ENCODE results near the gene WDR74.

Gene WDR74

GRCh38 chr11:62817129-62817528, 22.3 kb downstream of the WDR74 start:
- ATAC-seq (replicated peaks; ENCODE audit: extremely low read depth, poor library complexity, severe bottlenecking) = no peak
- no peak overlapping the region for H3K4me3 Mint-ChIP-seq
- H3K27ac Mint-ChIP-seq (ENCODE audit: low read depth) = no peak overlapping the region
- no peak for DNase-seq (ENCODE audit: low spot score in 2 of 2)
- no peaks in the 10 kb centered on the region for H3K4me1 Mint-ChIP-seq
- H3K36me3 Mint-ChIP-seq (ENCODE audit: insufficient read depth) = peaks cover 56% of the 10 kb centered on the region
- no peaks in the 10 kb centered on the region for H3K9me3 Mint-ChIP-seq
- no peaks in the 10 kb centered on the region for H3K27me3 Mint-ChIP-seq

- Mint-ChIP-seq H3K27me3 (no peaks in the 10 kb centered on the region), H3K4me1 (no peaks in the 10 kb centered on the region), H3K27ac (ENCODE audit: low read depth) (no peak overlapping the region), H3K4me3 (no peak overlapping the region), H3K36me3 (ENCODE audit: insufficient read depth) (peaks cover 52% of the 10 kb centered on the region), H3K9me3 (no peaks in the 10 kb centered on the region)
- ATAC-seq (replicated peaks; ENCODE audit: extremely low read depth, poor library complexity, severe bottlenecking) (no peak), DNase-seq (ENCODE audit: low spot score in 2 of 2) (no peak)
These were observed 22.8 kb downstream of the WDR74 start for GRCh38 chr11:62816557-62816956.

- DNase-seq (ENCODE audit: low spot score in 2 of 2) (no peak), ATAC-seq (replicated peaks; ENCODE audit: extremely low read depth, poor library complexity, severe bottlenecking) (no peak)
- no peaks in the 10 kb centered on the region for H3K9me3 Mint-ChIP-seq
- peaks cover 24% of the 10 kb centered on the region for H3K36me3 Mint-ChIP-seq (ENCODE audit: insufficient read depth)
- H3K4me1 Mint-ChIP-seq = peaks cover 5% of the 10 kb centered on the region
- H3K27me3 Mint-ChIP-seq = no peaks in the 10 kb centered on the region
- no peak overlapping the region for H3K27ac Mint-ChIP-seq (ENCODE audit: low read depth)
- no peak overlapping the region for H3K4me3 Mint-ChIP-seq
These were observed 27.7 kb downstream of the WDR74 start for GRCh38 chr11:62811659-62812058.

GRCh38 chr11:62810748-62811147, 28.6 kb downstream of the WDR74 start:
- H3K4me1 Mint-ChIP-seq = peaks cover 5% of the 10 kb centered on the region
- H3K27ac Mint-ChIP-seq (ENCODE audit: low read depth) = no peak overlapping the region
- no peak for DNase-seq (ENCODE audit: low spot score in 2 of 2)
- H3K36me3 Mint-ChIP-seq (ENCODE audit: insufficient read depth) = peaks cover 19% of the 10 kb centered on the region
- no peak overlapping the region for H3K4me3 Mint-ChIP-seq
- no peaks in the 10 kb centered on the region for H3K9me3 Mint-ChIP-seq
- no peak for ATAC-seq (replicated peaks; ENCODE audit: extremely low read depth, poor library complexity, severe bottlenecking)
- H3K27me3 Mint-ChIP-seq = no peaks in the 10 kb centered on the region

- no peaks in the 10 kb centered on the region for H3K27me3 Mint-ChIP-seq
- peaks cover 36% of the 10 kb centered on the region for H3K36me3 Mint-ChIP-seq (ENCODE audit: insufficient read depth)
- no peak overlapping the region for H3K27ac Mint-ChIP-seq (ENCODE audit: low read depth)
- ATAC-seq (replicated peaks; ENCODE audit: extremely low read depth, poor library complexity, severe bottlenecking) (no peak), DNase-seq (ENCODE audit: low spot score in 2 of 2) (no peak)
- no peaks in the 10 kb centered on the region for H3K9me3 Mint-ChIP-seq
- H3K4me3 Mint-ChIP-seq = peak overlapping the region; percentile 94
- H3K4me1 Mint-ChIP-seq = peaks cover 24% of the 10 kb centered on the region
These were observed 32.7 kb downstream of the WDR74 start for GRCh38 chr11:62806611-62807121.

GRCh38 chr11:62805961-62806441, 33.4 kb downstream of the WDR74 start:
- no peak for DNase-seq (ENCODE audit: low spot score in 2 of 2)
- Mint-ChIP-seq H3K27me3 (no peaks in the 10 kb centered on the region), H3K9me3 (no peaks in the 10 kb centered on the region), H3K4me3 (peak overlapping the region; percentile 94), H3K4me1 (peaks cover 22% of the 10 kb centered on the region), H3K27ac (ENCODE audit: low read depth) (peak overlapping the region; percentile 93), H3K36me3 (ENCODE audit: insufficient read depth) (peaks cover 42% of the 10 kb centered on the region)
- peak; percentile 21 for ATAC-seq (replicated peaks; ENCODE audit: extremely low read depth, poor library complexity, severe bottlenecking)

GRCh38 chr11:62805076-62805892, 34.1 kb downstream of the WDR74 start, which contains the start of gene NXF1:
Gene NXF1, minus strand, starts transcription at chr11:62805440. Its CDS starts 84 bp downstream, at chr11:62805356.
- DNase-seq (ENCODE audit: low spot score in 2 of 2) (peak; percentile 95 to 97), ATAC-seq (replicated peaks; ENCODE audit: extremely low read depth, poor library complexity, severe bottlenecking) (peak; percentile 86)
- H3K4me1 Mint-ChIP-seq = peaks cover 19% of the 10 kb centered on the region
- peak within 1 kb of the TSS; percentile 94 for H3K4me3 Mint-ChIP-seq
- no peaks in the 10 kb centered on the region for H3K9me3 Mint-ChIP-seq
- H3K27ac Mint-ChIP-seq (ENCODE audit: low read depth) = peak within 1 kb of the TSS; percentile 93
- no peaks in the 10 kb centered on the region for H3K27me3 Mint-ChIP-seq
- H3K36me3 Mint-ChIP-seq (ENCODE audit: insufficient read depth) = peaks cover 46% of the 10 kb centered on the region

GRCh38 chr11:62804310-62805075, 34.9 kb downstream of the WDR74 start:
- ATAC-seq (replicated peaks; ENCODE audit: extremely low read depth, poor library complexity, severe bottlenecking) (peak; percentile 45), DNase-seq (ENCODE audit: low spot score in 2 of 2) (no peak)
- Mint-ChIP-seq H3K9me3 (no peaks in the 10 kb centered on the region), H3K36me3 (ENCODE audit: insufficient read depth) (peaks cover 54% of the 10 kb centered on the region), H3K27me3 (no peaks in the 10 kb centered on the region), H3K27ac (ENCODE audit: low read depth) (peak overlapping the region; percentile 93), H3K4me3 (peak overlapping the region; percentile 94), H3K4me1 (peaks cover 24% of the 10 kb centered on the region)

- no peak for ATAC-seq (replicated peaks; ENCODE audit: extremely low read depth, poor library complexity, severe bottlenecking)
- Mint-ChIP-seq H3K9me3 (no peaks in the 10 kb centered on the region), H3K36me3 (ENCODE audit: insufficient read depth) (peaks cover 84% of the 10 kb centered on the region), H3K27ac (ENCODE audit: low read depth) (no peak overlapping the region), H3K27me3 (no peaks in the 10 kb centered on the region), H3K4me1 (peaks cover 33% of the 10 kb centered on the region), H3K4me3 (no peak overlapping the region)
- DNase-seq (ENCODE audit: low spot score in 2 of 2) = no peak
These were observed 38.3 kb downstream of the WDR74 start for GRCh38 chr11:62801071-62801470.

GRCh38 chr11:62799486-62799885, 39.9 kb downstream of the WDR74 start:
- ATAC-seq (replicated peaks; ENCODE audit: extremely low read depth, poor library complexity, severe bottlenecking) = no peak
- Mint-ChIP-seq H3K27me3 (no peaks in the 10 kb centered on the region), H3K27ac (ENCODE audit: low read depth) (peak overlapping the region; percentile 87), H3K9me3 (no peaks in the 10 kb centered on the region), H3K4me1 (peaks cover 26% of the 10 kb centered on the region), H3K36me3 (ENCODE audit: insufficient read depth) (peaks cover 89% of the 10 kb centered on the region), H3K4me3 (no peak overlapping the region)
- no peak for DNase-seq (ENCODE audit: low spot score in 2 of 2)

- DNase-seq (ENCODE audit: low spot score in 2 of 2) (no peak), ATAC-seq (replicated peaks; ENCODE audit: extremely low read depth, poor library complexity, severe bottlenecking) (no peak)
- H3K4me1 Mint-ChIP-seq = peaks cover 34% of the 10 kb centered on the region
- no peaks in the 10 kb centered on the region for H3K9me3 Mint-ChIP-seq
- peaks cover 85% of the 10 kb centered on the region for H3K36me3 Mint-ChIP-seq (ENCODE audit: insufficient read depth)
- no peaks in the 10 kb centered on the region for H3K27me3 Mint-ChIP-seq
- no peak overlapping the region for H3K4me3 Mint-ChIP-seq
- no peak overlapping the region for H3K27ac Mint-ChIP-seq (ENCODE audit: low read depth)
These were observed 43.1 kb downstream of the WDR74 start for GRCh38 chr11:62796281-62796680.

- peaks cover 49% of the 10 kb centered on the region for H3K4me1 Mint-ChIP-seq
- no peak for DNase-seq (ENCODE audit: low spot score in 2 of 2)
- no peaks in the 10 kb centered on the region for H3K27me3 Mint-ChIP-seq
- H3K4me3 Mint-ChIP-seq = no peak overlapping the region
- peak overlapping the region; percentile 29 for H3K27ac Mint-ChIP-seq (ENCODE audit: low read depth)
- H3K36me3 Mint-ChIP-seq (ENCODE audit: insufficient read depth) = peaks cover 68% of the 10 kb centered on the region
- no peak for ATAC-seq (replicated peaks; ENCODE audit: extremely low read depth, poor library complexity, severe bottlenecking)
- no peaks in the 10 kb centered on the region for H3K9me3 Mint-ChIP-seq
These were observed 45.1 kb downstream of the WDR74 start for GRCh38 chr11:62794201-62794775.
